NCI-H2029 (cell line): ENCODE data around the gene SIMC1.

Source experiments
- DNase-seq: peaks from one replicate; lab custom pipeline; 2025; lab: John Stamatoyannopoulos, UW

Gene SIMC1

DNA sequence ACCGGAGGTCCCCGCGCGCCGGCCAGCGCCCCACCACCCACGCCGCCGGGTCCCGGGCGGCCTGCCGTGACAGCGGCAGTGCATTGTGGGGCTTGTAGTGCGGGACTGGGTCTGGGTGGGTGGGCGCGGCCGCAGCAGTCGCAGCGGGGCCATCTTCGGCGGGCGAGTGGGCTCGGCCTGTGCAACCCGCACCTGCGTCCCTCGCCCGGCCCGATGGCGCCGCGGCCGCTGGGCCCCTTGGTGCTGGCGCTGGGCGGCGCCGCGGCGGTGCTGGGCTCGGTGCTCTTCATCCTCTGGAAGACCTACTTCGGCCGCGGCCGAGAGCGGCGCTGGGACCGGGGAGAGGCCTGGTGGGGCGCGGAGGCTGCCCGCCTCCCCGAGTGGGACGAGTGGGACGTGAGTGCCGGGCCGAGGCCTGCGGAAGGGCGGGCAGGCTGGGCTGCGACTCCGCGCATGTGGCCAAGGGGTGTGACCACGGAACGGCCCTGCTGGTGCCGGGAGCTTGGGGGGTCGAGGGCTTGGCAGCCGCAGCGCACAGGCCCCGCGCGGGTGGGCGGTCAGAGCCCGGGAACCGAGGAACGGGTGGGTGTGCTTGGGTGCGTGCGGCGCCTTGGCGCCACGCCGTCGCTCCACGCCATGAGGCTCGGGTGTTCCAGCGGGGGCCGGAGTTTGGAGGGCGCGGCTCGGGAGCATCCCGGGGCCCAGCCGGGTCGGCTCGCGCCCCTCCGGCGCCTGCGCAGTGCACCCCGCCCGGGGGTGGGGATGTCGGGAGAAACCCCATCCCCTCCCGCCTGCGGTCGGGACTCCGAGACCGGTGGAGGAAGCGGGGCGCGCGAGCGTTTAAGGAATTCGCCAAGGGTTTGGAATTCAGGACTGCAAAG is 127.4 kb downstream of the SIMC1 start, which contains the start of gene ARL10:
Gene ARL10 (plus strand): TSS at position 137 of the 881 bp plus-strand sequence. CDS start 77 bp downstream, at position 214.
- DNase-seq: no peak

GRCh38 chr5:176366232-176366894 is 128.1 kb downstream of the SIMC1 start:
- DNase-seq: no peak

- no peak for DNase-seq
Observed at GRCh38 chr5:176368726-176369125, 130.5 kb downstream of the SIMC1 start.

DNA sequence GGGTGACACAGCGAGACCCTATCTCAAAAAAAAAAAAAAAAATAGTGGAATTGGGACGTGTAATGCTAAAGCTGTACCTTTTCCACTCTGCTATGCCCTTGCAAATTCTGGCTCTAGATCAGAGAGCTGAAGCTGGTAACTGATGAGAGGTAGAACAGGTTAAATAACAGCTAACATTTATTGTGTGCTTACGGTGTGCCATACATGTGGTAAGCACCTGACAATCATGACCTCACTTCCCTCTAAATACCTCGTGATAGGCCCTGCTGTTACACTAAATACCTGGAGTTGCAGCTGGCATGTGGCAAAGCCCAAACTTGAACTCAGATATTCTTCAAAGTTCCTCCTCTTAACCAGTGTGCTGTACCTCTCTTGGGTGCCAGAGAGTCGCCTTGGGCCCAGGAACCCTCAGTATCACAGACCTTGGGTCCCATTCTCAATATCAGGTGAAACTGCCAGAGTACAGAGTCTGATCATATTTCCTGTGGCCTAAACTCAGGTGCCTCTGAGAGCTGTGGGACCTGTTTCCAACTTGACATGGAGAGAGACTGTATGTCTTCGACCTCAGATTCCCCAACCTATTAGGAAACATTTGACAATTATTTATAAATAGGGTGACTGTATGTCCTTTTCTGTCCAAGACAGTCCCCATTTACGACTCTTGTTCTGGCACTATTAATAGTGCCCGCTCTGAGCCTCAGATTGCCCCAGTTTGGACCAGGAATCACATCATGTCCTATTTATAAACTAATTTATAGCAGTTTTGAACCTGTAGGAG is 131.9 kb downstream of the SIMC1 start:
- no peak for DNase-seq

DNA sequence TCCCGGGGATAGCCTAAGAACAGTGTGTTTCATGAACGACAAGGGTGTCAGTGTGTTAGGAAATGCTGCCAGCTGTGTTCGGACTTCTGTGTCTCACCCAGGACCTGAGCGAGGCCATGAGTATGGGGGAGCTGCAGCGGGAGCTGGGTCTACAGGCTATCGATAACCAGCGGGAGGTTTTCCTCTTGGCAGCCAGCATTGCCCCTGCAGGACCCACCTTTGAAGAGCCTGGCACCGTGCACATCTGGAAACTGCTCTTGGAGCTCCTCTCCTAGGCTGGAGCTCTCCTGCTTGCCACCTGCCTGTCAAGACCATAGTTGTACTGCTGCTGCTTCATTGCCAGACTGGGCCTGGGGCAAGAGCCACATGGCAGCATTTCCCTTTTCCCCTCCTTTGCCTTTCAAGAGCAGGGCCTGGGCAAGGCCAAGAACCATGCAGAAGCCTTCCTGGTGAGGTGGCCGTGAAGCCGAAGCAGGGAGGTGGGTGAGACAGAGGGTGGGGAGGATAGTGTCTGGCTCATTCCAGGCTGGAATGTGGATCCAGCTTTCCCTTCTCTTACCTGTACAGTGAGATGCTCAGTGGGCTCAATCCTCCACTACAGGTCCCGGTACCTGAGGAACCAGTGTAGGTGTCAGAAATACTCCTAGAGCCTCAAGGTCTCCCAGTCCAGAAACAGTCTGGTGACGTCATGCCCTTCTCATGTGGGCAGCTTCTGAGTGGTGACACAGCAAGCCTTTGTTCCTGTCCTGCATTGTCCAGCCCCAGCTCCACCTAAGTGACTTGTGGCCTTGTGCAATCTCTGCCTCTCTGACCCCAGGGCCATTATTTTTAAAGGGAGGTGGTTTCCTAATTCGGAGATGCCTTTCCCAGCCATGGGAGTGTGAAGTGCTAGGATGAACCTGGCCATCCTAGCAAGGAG is 133.7 kb downstream of the SIMC1 start:
- no peak for DNase-seq

- DNase-seq: no peak
Observed at GRCh38 chr5:176373100-176373818, 135.0 kb downstream of the SIMC1 start.

GRCh38 chr5:176379881-176380280 is 141.7 kb downstream of the SIMC1 start:
- no peak for DNase-seq

DNA sequence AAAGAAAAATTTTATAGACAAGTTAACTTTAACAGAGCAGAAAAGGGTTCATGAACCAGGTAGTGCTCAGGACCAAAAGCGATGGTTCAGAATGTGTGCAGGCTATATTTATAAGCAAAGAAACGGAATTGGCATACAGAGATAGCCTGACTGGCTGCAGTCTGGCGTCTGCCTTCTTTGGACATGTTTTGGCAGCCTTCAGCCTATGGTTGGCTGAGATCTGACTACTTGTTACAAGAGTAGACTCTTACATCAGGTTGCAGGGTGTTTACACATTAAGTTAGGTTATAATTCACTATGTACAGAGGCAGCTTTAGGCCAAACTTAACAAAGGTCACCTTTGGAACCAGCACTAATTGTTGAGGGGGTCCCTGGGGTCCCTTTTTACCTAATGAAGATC is 143.2 kb downstream of the SIMC1 start:
- no peak for DNase-seq

- no peak for DNase-seq
Observed at GRCh38 chr5:176381979-176382378, 143.8 kb downstream of the SIMC1 start.

- no peak for DNase-seq
Observed at GRCh38 chr5:176382721-176383120, 144.5 kb downstream of the SIMC1 start.

DNA sequence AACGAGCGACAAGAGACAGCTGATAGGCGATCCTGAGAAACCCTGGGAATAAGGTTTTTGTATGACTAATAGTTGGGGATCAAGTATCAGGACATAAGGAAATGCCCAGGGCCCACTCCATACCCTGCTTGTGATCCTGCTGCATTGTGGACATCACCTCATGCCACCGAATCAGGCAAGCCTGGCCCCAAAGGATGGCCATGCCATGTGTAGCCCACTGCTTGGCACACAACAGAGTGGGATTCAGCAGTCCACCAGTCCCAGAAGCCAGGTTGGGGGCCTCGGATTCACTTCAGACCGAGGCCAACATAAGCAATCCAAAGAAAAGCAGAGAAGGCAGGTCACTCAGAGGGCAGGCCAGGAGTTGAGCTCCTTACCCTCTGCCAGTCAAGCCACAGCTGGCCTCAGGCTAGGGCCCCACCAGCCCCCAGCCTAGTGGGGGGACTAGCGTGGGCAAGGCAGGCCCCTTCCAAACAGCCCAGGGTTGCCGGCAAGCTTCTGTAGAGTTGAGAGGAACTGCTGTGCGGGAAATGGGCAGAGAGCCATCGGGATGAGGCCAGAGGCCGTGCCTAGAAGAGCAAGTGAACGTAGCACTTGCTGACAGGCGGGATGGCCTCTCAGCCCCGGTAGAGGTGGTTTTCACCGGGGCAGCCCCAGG is 145.2 kb downstream of the SIMC1 start:
- no peak for DNase-seq

DNA sequence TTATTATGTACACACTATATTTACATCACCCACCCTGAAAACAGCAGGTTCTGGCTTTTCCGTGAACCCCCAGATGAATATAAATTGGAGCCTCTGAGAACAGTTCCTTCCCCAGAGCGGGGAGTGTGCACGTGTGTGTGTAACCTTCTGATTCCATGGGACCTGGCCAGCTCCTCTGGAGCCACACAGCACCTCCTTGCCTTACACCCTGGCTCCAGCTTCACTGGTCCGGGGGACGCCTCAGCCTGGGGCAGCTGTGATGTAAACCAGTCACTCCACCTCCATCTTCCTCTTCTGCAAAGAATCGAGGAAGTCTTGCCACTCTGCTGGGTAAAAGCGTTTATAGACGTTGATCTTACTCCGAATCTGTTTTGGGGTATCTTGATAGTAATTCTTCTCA is 145.7 kb downstream of the SIMC1 start:
- DNase-seq: no peak

DNA sequence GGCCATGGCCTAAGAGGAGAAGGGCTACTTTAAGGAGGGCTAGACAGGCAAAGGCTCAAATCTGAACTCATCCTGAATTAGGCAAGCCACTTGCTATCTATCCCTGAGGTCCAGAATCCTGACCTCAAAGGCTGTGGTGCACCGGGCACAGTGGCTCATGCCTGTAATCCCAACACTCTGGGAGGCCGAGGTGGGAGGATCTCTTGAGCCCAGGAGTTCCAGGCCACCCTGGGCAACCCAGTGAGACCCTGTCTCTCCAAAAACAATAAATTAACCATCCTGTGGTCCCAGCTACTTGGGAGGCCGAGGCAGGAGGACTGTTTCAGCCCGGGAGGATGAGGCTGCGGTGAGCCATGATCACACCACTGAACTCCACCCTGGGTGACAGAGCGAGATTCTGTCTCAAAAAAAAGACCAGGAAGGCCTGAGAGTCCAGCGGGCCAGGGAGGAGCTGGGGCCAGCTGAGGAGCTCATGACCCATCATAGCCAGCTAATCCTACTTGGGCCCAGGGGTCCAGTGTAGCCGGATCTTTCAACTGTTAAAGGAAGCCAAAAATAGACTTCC is 146.2 kb downstream of the SIMC1 start:
- no peak for DNase-seq

DNA sequence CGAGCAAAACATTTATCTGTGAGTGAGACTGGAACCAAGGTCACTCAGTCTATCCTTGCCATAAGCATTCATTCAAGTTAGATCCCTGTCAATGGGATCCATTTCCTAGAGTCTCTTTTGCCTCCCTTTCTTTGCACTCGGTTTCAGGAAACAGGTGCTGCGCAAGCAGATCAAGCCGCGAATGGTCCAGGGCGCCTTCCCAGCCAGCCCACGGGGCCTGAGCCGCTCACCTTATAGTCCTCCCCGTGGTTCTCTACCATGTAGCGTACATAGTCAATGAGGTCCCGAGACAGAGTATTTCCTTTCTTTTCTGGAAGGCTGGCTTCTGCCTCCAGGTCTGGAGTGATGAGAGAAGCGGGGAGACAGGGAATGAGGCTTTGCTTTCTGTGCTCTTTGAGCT is 146.8 kb downstream of the SIMC1 start:
- no peak for DNase-seq

- DNase-seq: no peak
Observed at GRCh38 chr5:176386491-176386890, 148.3 kb downstream of the SIMC1 start.

DNA sequence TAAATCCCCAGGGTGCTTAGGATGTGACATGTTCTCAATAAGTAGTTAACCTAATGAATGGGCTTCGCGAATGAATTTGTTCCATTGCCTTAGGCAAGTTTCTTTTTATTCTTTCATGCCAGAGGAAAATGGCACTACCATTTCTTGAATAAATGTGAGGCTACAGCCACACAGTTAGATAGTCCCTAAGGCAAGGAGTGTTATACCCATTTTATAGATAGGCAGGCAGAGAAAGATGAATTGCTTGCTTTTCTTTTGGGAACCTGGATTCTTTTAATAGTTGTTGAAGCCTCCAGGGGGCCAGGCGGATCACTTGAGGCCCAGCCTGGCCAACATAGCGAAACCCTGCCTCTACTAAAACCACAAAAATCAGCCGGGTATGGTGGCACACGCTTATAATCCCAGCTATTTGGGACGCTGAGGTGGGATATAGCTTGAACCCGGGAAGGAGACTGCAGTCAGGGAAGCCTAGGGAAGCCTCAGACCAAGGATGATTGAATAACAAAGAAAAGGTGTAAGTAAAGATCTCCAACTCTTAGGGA is 149.2 kb downstream of the SIMC1 start:
- no peak for DNase-seq

- no peak for DNase-seq
Observed at GRCh38 chr5:176388003-176388443, 149.8 kb downstream of the SIMC1 start.

DNA sequence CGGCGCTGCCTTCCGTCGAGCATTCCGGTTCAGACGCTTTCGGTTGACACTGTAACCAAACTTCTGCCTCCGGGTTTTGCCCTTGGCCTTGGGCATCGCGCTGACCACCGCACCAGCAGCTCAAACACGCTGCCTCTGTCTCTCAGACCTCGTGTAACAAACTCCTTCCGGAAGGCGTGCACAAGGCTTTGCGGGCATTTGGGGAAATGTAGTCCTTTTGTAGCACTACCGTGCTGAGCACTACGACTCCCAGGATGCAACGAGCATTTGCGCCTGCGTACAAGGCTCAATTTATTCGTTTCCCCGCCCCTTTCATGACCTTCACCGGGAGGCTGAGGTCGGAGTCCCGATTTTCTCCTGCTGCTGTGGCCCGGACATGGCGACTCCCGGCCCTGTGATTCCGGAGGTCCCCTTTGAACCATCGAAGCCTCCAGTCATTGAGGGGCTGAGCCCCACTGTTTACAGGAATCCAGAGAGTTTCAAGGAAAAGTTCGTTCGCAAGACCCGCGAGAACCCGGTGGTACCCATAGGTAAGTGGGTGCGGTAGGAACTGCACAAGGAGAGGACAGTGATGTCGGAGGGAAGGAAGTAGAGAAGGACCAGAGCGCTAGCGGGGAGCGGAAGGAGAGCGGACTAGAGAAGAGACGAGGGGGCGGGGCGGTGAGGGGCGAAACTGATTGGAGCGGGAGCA is 150.4 kb downstream of the SIMC1 start, which contains the start of the genes HIGD2A and NOP16:
Gene HIGD2A (plus strand): TSS at position 308 of the 691 bp plus-strand sequence. CDS start 69 bp downstream, at position 377.
Gene NOP16 (minus strand): TSS at position 155 of the 691 bp plus-strand sequence. CDS start 59 bp downstream, at position 96.
- peak; percentile 99 for DNase-seq
